ENCODE data around the gene GAA.

The GAA gene

DNA sequence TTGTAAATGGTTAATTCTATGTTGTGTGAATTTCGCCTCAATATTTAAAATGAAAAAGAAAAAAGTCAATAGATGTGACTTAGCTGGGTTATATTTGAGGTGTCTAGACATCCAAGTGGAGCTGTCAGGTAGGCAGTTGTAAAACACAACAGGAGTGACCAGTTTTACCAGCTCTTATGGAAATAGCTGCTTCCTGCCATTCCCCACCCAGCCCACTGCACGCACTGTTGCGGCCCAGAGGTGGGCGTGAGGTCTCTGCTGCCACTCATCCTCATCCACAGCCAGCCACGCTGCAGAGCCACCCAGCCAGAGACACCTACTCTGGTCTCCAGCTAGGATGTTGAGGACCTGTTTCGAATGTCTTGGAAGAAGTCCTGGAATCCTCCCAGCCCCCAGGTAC lies 65.1 kb downstream of the GAA start:
- TF ChIP-seq SIN3A (IDR thresholded peaks at IDR 0.05; ENCODE audit: borderline replicate concordance, insufficient read depth, low read length) (no peak), POLR2AphosphoS5 (IDR thresholded peaks at IDR 0.05; ENCODE audit: low read depth, low read length) (no peak), TAF1 (IDR thresholded peaks at IDR 0.05; ENCODE audit: borderline replicate concordance, insufficient read depth, low read length) (no peak), FOXP2 (optimal IDR thresholded peaks at IDR 0.05; ENCODE audit: borderline replicate concordance, extremely low read depth, extremely low read length, insufficient read depth) (no peak), REST (IDR thresholded peaks at IDR 0.05; ENCODE audit: insufficient read depth in 1 of 2, low read depth in 2 of 2, low read length in 2 of 2) (no peak)

DNA sequence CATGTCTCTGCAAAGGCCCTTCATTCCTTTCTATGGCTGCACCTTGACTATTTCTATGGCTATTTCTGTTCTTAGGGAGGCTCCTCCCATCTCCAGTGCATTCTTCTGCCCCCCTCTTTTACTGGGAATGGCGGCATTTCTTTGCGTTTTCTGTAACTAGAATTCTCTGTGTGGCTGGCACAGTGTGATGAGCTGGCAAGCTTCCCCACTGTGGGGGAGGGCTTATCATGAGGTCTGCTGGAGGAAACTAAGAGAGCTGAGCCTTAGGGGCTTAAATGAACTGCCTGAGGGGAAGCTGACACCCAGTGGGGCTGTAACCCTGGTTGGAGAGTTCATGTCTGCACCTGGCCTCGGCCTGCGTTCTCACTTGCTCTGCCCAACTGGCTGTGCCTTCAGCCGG lies 67.0 kb downstream of the GAA start:
- no peak for TF ChIP-seq REST (IDR thresholded peaks at IDR 0.05; ENCODE audit: insufficient read depth in 1 of 2, low read depth in 2 of 2, low read length in 2 of 2)
- no peak for TF ChIP-seq FOXP2 (optimal IDR thresholded peaks at IDR 0.05; ENCODE audit: borderline replicate concordance, extremely low read depth, extremely low read length, insufficient read depth)
- TF ChIP-seq POLR2AphosphoS5 (IDR thresholded peaks at IDR 0.05; ENCODE audit: low read depth, low read length), result no peak
- no peak for TF ChIP-seq SIN3A (IDR thresholded peaks at IDR 0.05; ENCODE audit: borderline replicate concordance, insufficient read depth, low read length)
- no peak for TF ChIP-seq TAF1 (IDR thresholded peaks at IDR 0.05; ENCODE audit: borderline replicate concordance, insufficient read depth, low read length)

DNA sequence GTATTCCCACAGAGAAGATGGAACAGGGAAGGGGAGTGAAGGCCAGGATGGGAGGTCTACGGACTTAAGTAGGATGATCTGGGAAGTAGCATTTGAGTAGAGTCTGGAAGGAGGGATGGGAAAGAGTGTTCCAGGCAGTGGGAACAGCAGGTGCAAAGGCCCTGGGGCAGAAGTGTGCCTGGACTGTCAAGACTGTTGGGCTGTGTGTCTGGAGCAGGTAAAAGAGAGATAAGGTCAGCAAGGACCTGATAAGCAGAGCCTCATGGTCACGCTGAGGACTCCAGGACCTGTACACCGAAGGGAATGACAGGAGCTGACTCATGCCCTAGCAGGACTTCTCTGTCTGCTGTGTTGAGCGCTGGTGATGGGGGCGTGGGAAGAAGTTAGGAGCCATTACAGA lies 67.7 kb downstream of the GAA start:
- TF ChIP-seq REST (IDR thresholded peaks at IDR 0.05; ENCODE audit: insufficient read depth in 1 of 2, low read depth in 2 of 2, low read length in 2 of 2), result no peak
- no peak for TF ChIP-seq SIN3A (IDR thresholded peaks at IDR 0.05; ENCODE audit: borderline replicate concordance, insufficient read depth, low read length)
- TF ChIP-seq POLR2AphosphoS5 (IDR thresholded peaks at IDR 0.05; ENCODE audit: low read depth, low read length), result no peak
- TF ChIP-seq FOXP2 (optimal IDR thresholded peaks at IDR 0.05; ENCODE audit: borderline replicate concordance, extremely low read depth, extremely low read length, insufficient read depth), result no peak
- no peak for TF ChIP-seq TAF1 (IDR thresholded peaks at IDR 0.05; ENCODE audit: borderline replicate concordance, insufficient read depth, low read length)
